DMS79 treated with DMSO at 0.1 percent for 48 hours (cell line): ENCODE data around the gene ARHGEF10L.

ENCODE experiments used
- DNase-seq: peaks from one replicate; lab custom pipeline; 2025; lab: John Stamatoyannopoulos, UW

ARHGEF10L gene

DNA sequence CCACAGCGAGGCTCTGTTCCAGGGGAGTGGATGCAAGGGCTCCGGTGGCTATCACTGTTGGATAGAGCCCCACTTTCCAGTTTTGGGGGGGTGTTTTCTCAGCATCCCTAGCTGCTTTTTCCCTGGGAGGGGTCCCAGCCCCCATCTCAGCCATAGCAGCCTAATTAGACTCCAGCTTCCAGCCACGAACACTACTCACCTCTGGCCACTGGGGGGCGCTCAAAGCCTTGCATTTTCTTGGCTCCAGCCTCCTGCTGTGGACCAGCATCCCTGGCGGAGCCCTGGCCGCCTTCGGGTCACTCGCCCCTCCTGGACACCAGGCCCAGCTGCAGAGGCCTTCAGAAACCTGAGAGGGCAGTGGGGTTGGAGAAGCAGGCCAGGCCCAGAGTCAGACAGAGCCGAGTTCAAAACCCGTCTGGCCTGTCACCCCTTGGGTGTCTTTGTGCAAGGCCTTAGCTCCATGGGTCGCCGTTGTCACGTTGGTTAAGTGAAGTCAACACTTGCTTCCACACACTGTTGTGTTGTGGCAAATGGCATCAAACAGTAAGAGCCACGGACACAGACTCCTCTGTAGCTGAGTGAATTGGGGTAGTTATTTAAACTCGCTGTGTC is 122.2 kb downstream of the ARHGEF10L start:
- DNase-seq = peak; percentile 15

GRCh38 chr1:17662296-17662695 is 122.8 kb downstream of the ARHGEF10L start:
- no peak for DNase-seq

- DNase-seq = no peak
Measured at GRCh38 chr1:17662786-17663185, 123.3 kb downstream of the ARHGEF10L start.

DNA sequence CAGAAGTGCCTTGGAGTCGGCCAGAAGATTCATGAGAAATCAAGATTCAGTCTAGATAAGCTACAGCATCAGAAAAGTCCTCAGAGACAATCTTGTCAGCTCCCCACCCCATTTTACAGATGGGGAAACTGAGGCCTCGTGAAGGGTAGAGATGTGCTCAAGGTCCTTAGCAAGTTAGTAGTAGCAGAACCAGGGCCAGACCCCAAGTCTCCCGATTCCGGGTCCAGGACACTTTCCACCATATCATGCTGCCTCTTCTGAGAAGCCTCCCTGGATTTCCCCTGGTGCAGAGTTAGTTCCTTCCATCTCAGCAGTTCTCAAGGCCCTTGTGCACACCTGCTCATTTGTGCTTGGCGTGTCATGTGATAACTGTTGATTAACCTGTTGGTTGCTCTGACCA is 124.1 kb downstream of the ARHGEF10L start:
- DNase-seq = no peak

DNA sequence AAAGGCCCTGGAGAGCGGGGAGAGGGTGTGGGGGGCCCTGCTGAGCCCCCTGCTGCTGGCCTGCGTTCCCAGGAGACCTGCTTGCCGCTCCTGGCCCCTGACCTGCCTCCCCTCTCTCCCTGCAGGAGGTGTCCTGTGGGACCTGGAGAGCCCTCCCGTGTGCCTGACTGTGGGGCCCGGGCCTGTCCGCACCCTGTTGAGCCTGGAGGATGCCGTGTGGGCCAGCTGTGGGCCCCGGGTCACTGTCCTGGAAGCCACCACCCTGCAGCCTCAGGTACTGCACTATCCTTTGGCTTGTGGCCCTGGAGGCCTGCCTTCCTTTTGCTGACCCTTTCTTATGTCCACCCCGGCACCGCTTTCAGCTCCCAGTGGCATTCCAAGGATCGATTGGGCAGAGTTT is 124.8 kb downstream of the ARHGEF10L start:
- DNase-seq = no peak

DNA sequence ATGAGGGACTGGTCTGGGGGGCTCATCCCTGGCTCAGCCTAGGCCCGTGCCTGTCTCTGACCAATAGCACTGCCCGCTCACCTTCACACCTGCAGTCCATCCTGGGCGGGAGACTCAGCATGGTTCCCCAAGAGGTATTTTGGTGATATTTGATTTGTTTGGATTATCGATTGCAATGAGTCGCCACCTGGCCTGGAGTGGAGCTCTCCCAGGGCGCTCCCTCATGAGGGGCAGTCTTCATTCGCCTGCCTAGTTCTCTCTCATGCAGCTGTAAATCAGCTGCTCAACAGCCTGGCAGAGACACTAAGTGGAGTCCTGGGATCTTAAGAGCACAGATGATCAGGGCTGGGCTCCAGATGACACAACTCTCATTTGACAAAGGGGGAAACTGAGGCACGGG is 125.6 kb downstream of the ARHGEF10L start:
- DNase-seq = no peak

DNA sequence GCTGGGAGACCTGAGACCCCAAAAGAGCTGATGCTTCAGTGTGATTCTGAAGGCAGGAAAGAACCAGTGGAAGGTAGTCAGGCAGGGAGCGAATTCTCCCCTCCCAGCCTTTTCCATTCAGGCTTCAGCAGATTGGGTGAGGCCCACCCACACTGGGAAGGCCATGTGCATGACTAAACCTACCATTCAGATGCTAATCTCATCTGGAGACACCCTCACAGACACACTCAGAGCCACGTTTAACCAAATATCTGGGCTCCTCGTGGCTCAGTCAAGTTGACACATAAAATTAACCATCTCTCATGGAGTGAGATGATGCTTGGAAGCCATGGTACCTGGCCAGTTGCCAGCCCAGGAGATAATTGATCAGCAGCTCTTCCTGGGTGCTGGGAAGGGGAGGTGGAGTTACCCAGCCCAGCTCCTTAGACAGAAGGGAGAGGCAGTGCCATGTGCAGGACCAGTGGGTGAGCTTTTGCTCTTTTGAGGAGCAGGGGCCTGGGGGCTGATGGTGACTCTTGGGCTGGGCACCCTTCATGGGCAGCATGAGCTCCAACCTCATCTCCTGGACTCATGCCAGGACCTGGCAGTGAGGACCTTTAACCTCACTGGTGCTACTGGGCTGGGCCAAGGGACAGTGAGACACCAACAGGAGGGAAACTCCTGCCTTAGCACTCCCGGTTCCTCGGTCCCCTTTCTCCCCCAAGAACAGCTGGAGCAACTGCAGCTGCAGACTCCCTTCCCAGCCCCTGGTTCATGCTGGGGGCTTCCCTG is 126.6 kb downstream of the ARHGEF10L start:
- DNase-seq = no peak

GRCh38 chr1:17667641-17668040 is 128.1 kb downstream of the ARHGEF10L start:
- peak; percentile 93 for DNase-seq

- DNase-seq = no peak
Measured at GRCh38 chr1:17668195-17668594, 128.7 kb downstream of the ARHGEF10L start.

DNA sequence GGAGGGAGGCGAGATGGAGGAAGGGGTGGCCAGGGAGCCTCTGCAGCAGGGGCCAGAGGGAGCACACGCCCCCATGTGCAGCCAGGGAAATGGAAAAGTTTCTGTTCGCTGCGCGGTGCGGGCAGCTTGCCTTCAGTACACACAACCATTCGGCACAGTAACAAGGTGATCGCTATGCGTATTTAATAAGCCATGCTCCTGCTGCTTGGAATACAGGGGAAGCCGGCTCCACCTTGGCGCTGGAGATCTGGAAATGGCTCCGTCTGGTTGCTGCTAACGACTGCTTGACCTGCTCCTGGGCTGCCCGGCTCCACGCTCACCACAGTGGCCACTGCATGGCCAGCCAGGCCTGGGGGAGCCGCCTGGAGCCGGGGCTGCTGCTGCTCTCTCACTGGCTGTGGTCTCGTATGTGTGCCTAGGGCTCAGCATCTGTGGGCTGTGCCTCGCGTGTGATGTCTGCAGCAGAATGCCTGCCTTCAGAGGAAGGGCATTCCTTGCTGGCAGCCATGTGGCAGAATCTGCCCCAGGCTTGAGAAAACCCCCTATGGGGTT is 129.2 kb downstream of the ARHGEF10L start:
- DNase-seq = no peak

- DNase-seq = no peak
Measured at GRCh38 chr1:17669305-17669704, 129.8 kb downstream of the ARHGEF10L start.

DNA sequence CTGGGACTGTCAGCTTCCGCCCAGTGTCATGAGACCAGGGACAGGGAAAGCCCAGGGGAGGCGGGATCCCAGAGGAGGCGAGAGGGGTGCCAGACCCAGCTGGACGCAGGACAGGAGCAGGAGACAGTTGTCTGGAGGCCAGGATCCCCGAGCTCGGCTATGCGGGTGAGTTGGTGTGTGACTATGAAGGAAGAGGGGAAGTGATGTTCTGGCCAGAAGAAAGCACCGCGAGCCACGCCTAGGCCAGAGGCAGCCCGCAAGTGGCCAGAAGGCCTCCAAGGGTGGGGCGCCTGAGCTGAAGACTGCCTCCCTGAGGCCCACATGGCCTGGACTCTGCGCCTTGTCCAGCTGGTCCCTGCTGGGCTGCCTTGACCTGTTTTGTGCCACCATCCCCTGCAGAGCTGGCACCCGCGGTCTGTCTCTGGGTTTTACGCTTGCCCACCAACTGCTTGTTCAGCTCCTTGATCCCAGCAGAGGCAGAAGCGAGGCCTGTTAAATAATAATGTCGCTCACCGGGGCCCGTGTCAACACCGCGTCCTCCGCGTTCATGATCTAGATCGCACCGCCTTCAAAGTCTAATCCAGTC is 130.5 kb downstream of the ARHGEF10L start:
- DNase-seq = no peak

DNA sequence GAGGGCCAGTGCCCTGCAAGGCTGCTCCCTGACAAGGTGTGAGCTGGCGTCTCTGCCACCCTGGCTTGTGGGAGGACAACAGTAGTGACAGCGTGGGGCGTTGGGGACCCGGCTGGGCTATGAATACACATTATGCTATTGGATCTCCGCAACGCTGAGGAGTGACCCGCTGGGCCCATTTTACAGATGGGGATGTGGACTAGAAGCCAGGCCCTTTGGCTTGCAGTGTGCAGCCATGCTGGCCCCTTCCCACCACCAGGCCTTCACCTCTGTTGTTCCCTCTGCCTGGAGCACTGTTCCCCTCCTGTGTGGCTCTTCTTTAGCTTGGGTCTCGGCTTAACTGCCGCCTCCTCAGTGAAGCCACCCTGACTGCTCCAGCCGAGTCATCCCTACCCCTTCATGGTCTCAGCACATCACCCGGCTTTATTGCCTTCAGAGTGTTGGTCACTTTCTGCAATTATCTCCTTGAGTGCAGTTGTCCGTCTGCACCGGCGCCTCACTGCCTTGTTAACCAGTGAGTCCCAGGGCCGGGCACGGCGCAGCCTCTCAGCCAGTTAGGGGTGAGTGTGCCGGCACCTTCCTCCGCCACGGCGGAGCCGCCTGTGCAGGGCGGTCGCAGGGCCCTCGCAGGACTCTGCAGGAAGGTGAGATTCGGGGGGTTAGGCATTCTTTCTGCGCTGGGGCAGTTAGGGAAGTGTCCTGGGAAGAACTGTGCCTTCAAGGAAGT is 131.3 kb downstream of the ARHGEF10L start:
- DNase-seq = no peak

DNA sequence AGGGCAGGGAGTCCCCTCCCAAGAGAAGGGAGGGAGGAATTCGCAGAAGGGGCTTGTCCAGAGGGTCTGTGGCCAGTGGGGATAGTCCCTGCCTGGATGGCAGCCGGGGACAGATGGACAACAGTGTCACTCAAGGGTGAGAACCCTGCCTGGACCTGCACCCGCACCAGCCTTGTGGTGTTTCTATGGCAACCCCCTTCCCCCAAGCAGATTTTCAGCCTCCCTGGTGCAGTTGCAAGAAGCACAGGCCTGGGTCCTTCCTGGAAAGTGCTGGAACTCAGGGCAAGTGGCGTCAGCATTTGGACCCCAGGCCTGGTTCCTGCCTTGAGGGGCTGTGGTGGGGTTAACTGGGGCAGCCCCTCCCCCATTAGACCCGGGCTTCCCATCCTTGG is 131.8 kb downstream of the ARHGEF10L start:
- peak; percentile 36 for DNase-seq

GRCh38 chr1:17671741-17672140 is 132.2 kb downstream of the ARHGEF10L start:
- DNase-seq = peak; percentile 46

GRCh38 chr1:17672226-17672625 is 132.7 kb downstream of the ARHGEF10L start:
- no peak for DNase-seq

DNA sequence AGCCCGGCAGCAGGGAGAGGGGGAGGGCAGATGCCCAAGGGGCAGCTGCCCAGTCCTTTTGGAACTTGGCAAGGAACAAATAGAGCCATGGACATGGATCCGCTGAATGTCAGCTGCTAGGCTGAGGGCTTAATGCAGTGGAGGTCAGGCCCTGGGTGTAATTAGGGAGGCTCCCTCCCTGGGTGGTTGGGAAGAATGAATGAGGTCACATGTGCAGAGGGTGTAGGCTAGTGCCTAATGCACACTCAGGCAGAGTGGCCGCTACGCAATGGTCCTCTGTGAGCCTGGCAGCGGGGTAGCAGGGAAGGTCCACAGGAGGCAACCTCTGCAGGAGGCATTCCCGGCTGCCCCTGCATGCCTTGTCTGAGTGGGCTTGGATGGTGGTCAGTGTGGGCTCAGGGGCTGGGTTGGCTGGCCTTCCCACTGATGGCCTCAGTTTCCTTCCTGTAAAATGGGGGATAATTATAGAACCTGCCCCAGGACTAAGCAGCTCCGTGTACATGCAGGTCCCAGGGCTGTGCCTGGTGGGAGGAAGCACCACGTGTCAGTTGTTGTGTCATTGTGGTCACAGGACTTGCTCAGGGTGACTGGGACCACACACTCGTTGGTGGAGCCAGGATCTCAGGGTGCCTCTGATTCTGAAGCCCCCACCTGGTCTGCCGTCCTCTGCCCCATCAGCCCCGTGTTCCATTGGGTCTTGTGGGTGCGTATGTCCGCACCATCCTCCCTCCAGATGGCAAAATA is 134.0 kb downstream of the ARHGEF10L start:
- no peak for DNase-seq

GRCh38 chr1:17674726-17675500 is 135.4 kb downstream of the ARHGEF10L start:
- DNase-seq = no peak

DNA sequence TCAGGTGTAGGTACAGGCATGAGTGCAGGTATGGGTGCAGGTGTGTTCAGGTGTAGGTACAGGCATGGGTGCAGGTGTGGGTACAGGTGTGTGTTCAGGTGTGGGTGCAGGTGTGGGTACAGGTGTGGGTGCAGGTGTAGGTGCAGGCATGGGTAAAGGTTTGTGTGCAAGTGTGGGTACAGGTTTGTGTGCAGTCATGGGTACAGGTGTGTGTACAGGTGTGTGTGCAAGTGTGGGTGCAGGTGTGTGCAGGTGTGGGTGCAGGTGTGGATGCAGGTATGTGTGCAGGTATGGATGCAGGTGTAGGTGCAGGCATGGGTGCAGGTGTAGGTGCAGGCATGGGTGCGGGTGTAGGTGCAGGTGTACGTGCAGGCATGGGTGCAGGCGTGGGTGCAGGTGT is 136.2 kb downstream of the ARHGEF10L start:
- no peak for DNase-seq

- no peak for DNase-seq
Measured at GRCh38 chr1:17676387-17677060, 137.0 kb downstream of the ARHGEF10L start.
